CD4-positive, alpha-beta memory T cell (primary cell): ENCODE measurements around the gene TOB2. TPM values are rescaled to one million over a fixed set of nuclear protein-coding genes. Genes with fewer than 3 reads are reported as not detected.
"Not testable (repeated sequence)": the region's sequence is repeated elsewhere in the genome, so short reads cannot be mapped to it uniquely, and the experiment has no call there.

Experiments
- CTCF ChIA-PET: fragments of 350-600 bp; sonication (Branson Sonifier 250); formaldehyde crosslinking; loops from one replicate; lab custom pipeline; 2021; ENCODE audit warnings: inconsistent platforms; ENCODE audit not compliant: partially characterized antibody; lab: Charles Lee
- POLR2A ChIA-PET: fragments of 350-600 bp; sonication (Branson Sonifier 250); formaldehyde crosslinking; loops from one replicate; lab custom pipeline; 2021; ENCODE audit not compliant: partially characterized antibody; lab: Charles Lee
- DNase-seq, 5 donors: peaks; one replicate each; pipeline versions ENCODE4 v3.0.0 to v3.0.0-alpha.2; 2020 to 2022; ENCODE audit warnings: mixed read lengths in 1 of 5
- H3K27ac ChIP-seq: one replicate; pipeline ENCODE4 v1.7.0; 2013; ENCODE audit warnings: low read depth, low read length
- H3K27me3 ChIP-seq: 2 replicates; pipeline ENCODE4 v1.7.0; 2013; ENCODE audit warnings: mild to moderate bottlenecking, low read length, moderate library complexity; ENCODE audit not compliant: insufficient read depth
- H3K36me3 ChIP-seq: 2 replicates; pipeline ENCODE4 v1.7.0; 2013; ENCODE audit warnings: mild to moderate bottlenecking, low read length, moderate library complexity; ENCODE audit not compliant: insufficient read depth
- H3K4me1 ChIP-seq: 2 replicates; pipeline ENCODE4 v1.7.0; 2013; ENCODE audit warnings: mild to moderate bottlenecking, low read length, moderate library complexity; ENCODE audit not compliant: insufficient read depth
- H3K4me3 ChIP-seq, 2 donors: one replicate each; pipeline ENCODE4 v1.7.0; 2013; ENCODE audit warnings: low read length in 2 of 2, mild to moderate bottlenecking in 1 of 2
- H3K9me3 ChIP-seq, 2 donors: one replicate each; pipeline ENCODE4 v1.7.0; 2013; ENCODE audit warnings: low read length in 2 of 2, control low read depth in 1 of 2; ENCODE audit not compliant: control insufficient read depth in 1 of 2
- H3K27ac Mint-ChIP-seq, 7 donors: one replicate each; pipeline ENCODE4 v1.8.0; 2020 to 2021; ENCODE audit warnings: mixed read lengths in 7 of 7, mild to moderate bottlenecking in 6 of 7, inconsistent platforms in 3 of 7, moderate library complexity in 3 of 7
- H3K27me3 Mint-ChIP-seq, 2 donors: one replicate each; pipeline ENCODE4 v1.8.0; 2020 to 2021; ENCODE audit warnings: mixed read lengths in 2 of 2
- H3K36me3 Mint-ChIP-seq, 2 donors: one replicate each; pipeline ENCODE4 v1.8.0; 2020 to 2021; ENCODE audit warnings: mixed read lengths in 2 of 2, inconsistent platforms in 1 of 2, mild to moderate bottlenecking in 1 of 2
- H3K4me1 Mint-ChIP-seq, 4 donors: one replicate each; pipeline ENCODE4 v1.8.0; 2020 to 2021; ENCODE audit warnings: mixed read lengths in 4 of 4, mild to moderate bottlenecking in 1 of 4
- H3K4me3 Mint-ChIP-seq, 8 donors: one replicate each; pipeline ENCODE4 v1.8.0; 2020 to 2021; ENCODE audit warnings: mixed read lengths in 8 of 8, mild to moderate bottlenecking in 7 of 8, moderate library complexity in 6 of 8, inconsistent platforms in 3 of 8
- H3K9me3 Mint-ChIP-seq, 8 donors: one replicate each; pipeline ENCODE4 v1.8.0; 2020 to 2021; ENCODE audit warnings: mixed read lengths in 8 of 8, mild to moderate bottlenecking in 5 of 8, inconsistent platforms in 3 of 8, moderate library complexity in 1 of 8
- intact Hi-C: fragments of 100-400 bp; cut with micrococcal nuclease; formaldehyde crosslinking; loops from one replicate; pipeline ENCODE4 v1.15.1; 2023
- polyA plus RNA-seq, 2 donors: library from polyadenylated mRNA; unstranded; fragments of 300-500 nt; fragmentation: Illumina TruSeq; gene quantifications; one replicate each; pipeline ENCODE4 v1.2.3, GENCODE V29; 2021
- total RNA-seq, 2 experiments: library from RNA; stranded (reverse); gene quantifications; one replicate each; pipeline ENCODE4 v1.2.3, GENCODE V29; 2021

TOB2 gene
- total and polyA plus RNA-seq, 4 experiments from 2014 or later: 9.6 to 38.7 (median 32.0) TPM

DNA sequence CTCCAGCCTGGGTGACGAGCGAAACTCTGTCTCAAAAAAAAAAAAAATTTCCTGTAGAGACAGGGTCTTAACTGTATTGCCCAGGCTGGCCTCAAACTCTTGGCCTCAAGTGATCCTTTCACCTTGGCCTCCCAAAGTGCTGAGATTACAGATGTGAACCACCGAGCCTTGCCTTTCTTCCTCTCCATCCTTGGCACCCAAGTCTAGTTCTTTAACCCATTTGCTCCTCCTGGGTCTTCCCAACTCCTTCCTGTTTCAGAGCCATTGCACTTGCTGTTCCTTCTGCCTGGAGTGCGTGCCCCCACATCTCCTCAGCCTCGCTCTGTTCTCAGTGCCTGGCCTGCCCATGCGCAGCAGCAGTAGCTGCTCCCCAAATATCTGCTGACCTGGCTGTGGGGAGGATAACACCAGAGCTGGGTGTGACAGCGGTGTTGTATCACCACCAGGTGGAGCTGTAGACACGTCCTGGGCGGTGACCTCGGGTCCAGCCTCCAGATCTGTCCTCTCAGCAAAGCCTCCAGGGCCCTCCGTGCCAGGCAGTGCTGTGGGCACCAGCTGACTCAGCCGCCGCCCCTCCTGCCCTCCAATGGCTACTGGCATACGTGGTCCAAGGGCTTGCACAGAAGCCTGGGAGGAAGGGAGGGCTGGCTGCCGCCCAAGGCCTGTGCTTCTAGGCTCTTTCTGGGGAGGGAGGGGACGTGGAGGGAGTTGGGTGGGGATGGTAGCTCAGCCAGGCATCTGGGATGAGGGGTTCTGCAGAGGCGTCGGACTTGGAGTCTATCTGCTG is 42.9 kb downstream of the TOB2 start:
- DNase-seq: peak; percentile 81 to 84 (median 84)
- Mint-ChIP-seq H3K27ac (peak overlapping the region; percentile 7 to 89 (median 67)), H3K4me1 (peaks cover 3 to 7% (median 6%) of the 10 kb centered on the region in 4 donors), H3K27me3 (no peaks in the 10 kb centered on the region), H3K9me3 (no peaks in the 10 kb centered on the region), H3K36me3 (no peaks in the 10 kb centered on the region), H3K4me3 (no peak overlapping the region)
- Histone ChIP-seq H3K4me3 (no peak overlapping the region), H3K4me1 (peaks cover 12% of the 10 kb centered on the region), H3K9me3 (no peaks in the 10 kb centered on the region), H3K27me3 (no peaks in the 10 kb centered on the region), H3K36me3 (no peaks in the 10 kb centered on the region), H3K27ac (no peak overlapping the region)
- POLR2A ChIA-PET: interaction anchor here (0.8 to 2.3 kb wide), 11 partner anchors 22 to 185 kb away, joined by 3 to 34 read pairs (median 5); partner anchors contain the start of genes ACO2, PHF5A, TEF and TOB2
- intact Hi-C loops: loop anchor here (1.0 to 5.0 kb wide), 4 partner anchors 98 to 194 kb away; no protein-coding TSS in a partner anchor
- CTCF ChIA-PET: interaction anchor here (0.6 to 7.6 kb wide), 39 partner anchors 12 to 481 kb away, joined by 3 to 136 read pairs (median 5); partner anchors contain the start of genes ACO2, PHF5A, POLR3H and TEF

DNA sequence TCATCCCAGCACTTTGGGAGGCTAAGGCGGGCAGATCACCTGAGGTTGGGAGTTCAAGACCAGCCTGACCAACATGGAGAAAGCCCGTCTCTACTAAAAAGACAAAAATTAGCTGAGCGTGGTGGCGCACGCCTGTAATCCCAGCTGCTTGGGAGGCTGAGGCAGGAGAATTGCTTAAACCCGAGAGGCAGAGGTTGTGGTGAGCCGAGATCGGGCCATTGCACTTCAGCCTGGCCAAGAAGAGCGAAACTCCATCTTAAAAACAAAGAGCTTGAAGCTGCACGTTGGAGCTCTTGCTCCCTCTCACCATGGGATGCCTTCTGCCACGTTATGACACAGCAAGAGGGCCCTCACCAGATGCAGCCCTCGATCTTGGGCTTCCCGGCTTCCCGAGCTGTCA is 43.8 kb downstream of the TOB2 start:
- H3K4me3 ChIP-seq, H3K36me3 Mint-ChIP-seq, H3K9me3 Mint-ChIP-seq, H3K27me3 ChIP-seq, H3K4me1 Mint-ChIP-seq, H3K4me3 Mint-ChIP-seq, H3K9me3 ChIP-seq, H3K36me3 ChIP-seq, H3K27me3 Mint-ChIP-seq, H3K27ac ChIP-seq, DNase-seq: not testable (repeated sequence)
- ChIA-PET POLR2A (interaction anchor here (1.3 to 2.2 kb wide), 2 partner anchors 21 to 43 kb away, joined by 5 to 19 read pairs; partner anchors contain the start of genes TEF and TOB2), CTCF (interaction anchor here (1.0 to 7.6 kb wide), 24 partner anchors 11 to 480 kb away, joined by 3 to 136 read pairs (median 9); partner anchors contain the start of genes ACO2 and PHF5A)
- peaks cover 12% of the 10 kb centered on the region for H3K4me1 ChIP-seq
- peak overlapping the region in 2 of 7 donors; percentile 53 to 54 for H3K27ac Mint-ChIP-seq
- intact Hi-C loops: loop anchor here (1.0 to 5.0 kb wide), 2 partner anchors 123 to 194 kb away; no protein-coding TSS in a partner anchor

DNA sequence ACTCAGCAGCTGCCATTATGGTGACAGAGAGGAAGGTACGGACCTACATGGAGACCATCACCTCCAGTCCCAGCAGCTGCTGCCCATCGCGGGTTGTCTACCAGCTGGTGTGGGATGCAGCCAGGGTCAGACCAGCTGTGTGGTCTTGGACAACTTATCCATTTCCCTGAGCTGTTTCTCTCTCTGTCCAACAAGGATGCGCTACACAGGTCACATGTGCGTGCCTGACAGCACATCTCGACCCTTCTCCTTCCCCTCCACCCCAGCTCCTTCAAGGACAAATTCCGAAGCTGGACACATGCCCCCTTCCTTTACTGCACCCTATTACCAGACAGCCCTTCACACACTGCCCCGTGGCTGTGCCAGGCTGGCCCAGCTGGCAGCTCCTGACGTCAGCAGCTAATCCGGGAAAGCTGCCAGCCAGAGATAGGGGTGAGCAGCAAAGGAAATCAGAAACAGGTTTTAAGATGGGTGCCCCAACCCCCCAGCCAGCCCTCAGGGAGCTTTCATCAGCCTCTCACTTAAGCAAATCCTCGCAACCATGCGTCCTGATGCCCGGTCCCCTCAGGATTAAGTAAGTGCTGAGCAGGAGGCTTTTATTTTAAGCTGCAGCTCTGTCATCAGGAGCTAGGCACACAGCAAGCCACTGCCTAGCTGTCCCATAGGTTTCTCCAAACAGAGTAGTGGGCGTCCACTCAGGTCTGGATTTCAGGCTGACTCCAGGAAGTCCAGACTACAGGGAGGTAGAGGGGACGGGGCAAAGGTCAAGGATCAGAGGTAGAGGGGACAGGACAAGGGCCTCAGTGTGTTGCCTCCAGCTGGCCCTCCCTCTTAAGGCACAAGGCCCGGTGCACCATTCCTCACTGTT is 44.6 kb downstream of the TOB2 start:
- ChIA-PET CTCF (interaction anchor here (1.1 to 7.6 kb wide), 17 partner anchors 10 to 195 kb away, joined by 3 to 136 read pairs (median 11); partner anchors contain the start of genes ACO2 and PHF5A), POLR2A (no interaction called here)
- intact Hi-C loops: loop anchor here (5.0 kb wide), 1 partner anchor 195 kb away; no protein-coding TSS in a partner anchor
- Mint-ChIP-seq H3K36me3 (peaks cover 4 to 9% of the 10 kb centered on the region in 2 donors), H3K4me1 (peaks cover 3 to 7% (median 6%) of the 10 kb centered on the region in 4 donors), H3K9me3 (no peaks in the 10 kb centered on the region), H3K27ac (peak overlapping the region in 1 of 7 donors; percentile 54), H3K4me3 (no peak overlapping the region), H3K27me3 (no peaks in the 10 kb centered on the region)
- no peaks in the 10 kb centered on the region for H3K9me3 ChIP-seq
- H3K27ac ChIP-seq: no peak overlapping the region
- peaks cover 12% of the 10 kb centered on the region for H3K4me1 ChIP-seq
- no peaks in the 10 kb centered on the region for H3K27me3 ChIP-seq
- DNase-seq: no peak
- H3K36me3 ChIP-seq: peaks cover 3% of the 10 kb centered on the region
- no peak overlapping the region for H3K4me3 ChIP-seq

DNA sequence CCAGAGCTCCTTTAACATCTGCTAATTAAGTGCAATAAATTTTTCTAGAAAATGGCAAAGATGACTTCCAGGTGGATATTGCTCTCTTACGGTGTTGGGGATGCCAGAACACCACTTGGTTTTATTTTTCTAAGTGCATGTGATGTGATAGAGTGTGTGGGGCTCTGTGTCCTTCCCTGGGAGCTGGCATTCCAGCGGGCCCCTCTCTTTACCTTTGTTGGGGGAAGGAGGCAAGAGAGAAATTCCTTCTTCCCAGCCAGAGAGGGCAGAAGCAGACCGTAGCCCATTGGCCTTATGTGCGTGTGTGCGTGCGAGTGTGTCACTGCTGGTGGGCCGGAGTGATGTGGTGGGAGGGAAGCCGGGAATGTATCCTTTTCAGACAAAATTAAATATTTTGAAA is 47.7 kb downstream of the TOB2 start:
- ChIA-PET CTCF (interaction anchor here (0.9 to 1.4 kb wide), 2 partner anchors 116 to 119 kb away, joined by 3 to 4 read pairs; no protein-coding TSS in a partner anchor), POLR2A (interaction anchor here (0.7 to 1.2 kb wide), 3 partner anchors 10 to 97 kb away, joined by 3 to 5 read pairs (median 3); partner anchors contain the start of genes TEF and ZC3H7B)
- H3K36me3 Mint-ChIP-seq: peaks cover 15 to 35% of the 10 kb centered on the region in 2 donors
- H3K27ac Mint-ChIP-seq: no peak overlapping the region
- no peak for DNase-seq
- intact Hi-C loops: no loop called here
- Histone ChIP-seq H3K36me3 (peaks cover 31% of the 10 kb centered on the region), H3K4me1 (peaks cover 5% of the 10 kb centered on the region), H3K27me3 (no peaks in the 10 kb centered on the region), H3K27ac (no peak overlapping the region), H3K4me3 (no peak overlapping the region), H3K9me3 (no peaks in the 10 kb centered on the region)
- H3K27me3 Mint-ChIP-seq: no peaks in the 10 kb centered on the region
- H3K9me3 Mint-ChIP-seq: no peaks in the 10 kb centered on the region
- H3K4me1 Mint-ChIP-seq: peaks cover 3 to 5% (median 5%) of the 10 kb centered on the region in 4 donors
- H3K4me3 Mint-ChIP-seq: no peak overlapping the region

DNA sequence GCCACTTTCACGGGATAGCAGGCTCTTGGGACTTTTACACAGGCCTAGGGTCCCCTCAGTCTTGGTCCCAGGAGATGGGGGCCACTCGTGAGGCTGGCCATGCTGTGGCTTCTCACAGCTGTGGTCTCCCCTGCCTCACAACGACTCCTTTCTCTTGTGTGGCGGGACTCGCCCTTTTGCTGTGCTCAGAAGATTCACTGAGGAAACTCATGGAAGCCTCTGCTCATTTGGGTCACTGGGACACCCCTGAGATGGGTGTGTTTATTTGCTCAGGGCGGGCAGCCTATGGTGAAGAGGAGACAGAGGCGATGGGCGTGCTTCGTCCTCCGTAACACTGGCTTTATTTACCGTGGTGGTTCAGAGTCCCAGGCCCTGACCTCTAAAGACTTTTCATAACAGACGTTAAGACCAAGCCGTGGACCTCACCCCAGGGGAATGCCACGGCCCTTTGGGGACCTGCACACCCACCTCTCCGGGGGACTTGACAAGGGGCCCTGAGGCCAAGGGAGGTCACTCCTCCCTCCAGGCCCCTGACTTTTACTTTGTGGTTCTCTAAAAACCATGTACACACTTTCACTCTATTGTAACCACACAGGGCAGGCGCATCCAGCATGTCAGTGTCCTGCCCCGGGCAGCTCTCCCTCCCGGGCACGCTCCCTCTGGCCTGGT is 49.3 kb downstream of the TOB2 start:
- H3K4me3 ChIP-seq: no peak overlapping the region
- peaks cover 15 to 37% of the 10 kb centered on the region in 2 donors for H3K36me3 Mint-ChIP-seq
- no peaks in the 10 kb centered on the region for H3K9me3 ChIP-seq
- peak overlapping the region in 2 of 7 donors; percentile 27 to 64 for H3K27ac Mint-ChIP-seq
- DNase-seq: no peak
- H3K36me3 ChIP-seq: peaks cover 32% of the 10 kb centered on the region
- no peaks in the 10 kb centered on the region for H3K4me1 ChIP-seq
- no peaks in the 10 kb centered on the region for H3K9me3 Mint-ChIP-seq
- ChIA-PET CTCF (interaction anchor here (1.5 kb wide), 1 partner anchor 121 kb away, joined by 4 read pairs; no protein-coding TSS in a partner anchor), POLR2A (interaction anchor here (0.5 to 1.2 kb wide), 2 partner anchors 16 to 155 kb away, joined by 4 to 5 read pairs; partner anchors contain the start of gene TEF)
- no peaks in the 10 kb centered on the region for H3K4me1 Mint-ChIP-seq
- no peaks in the 10 kb centered on the region for H3K27me3 Mint-ChIP-seq
- no peak overlapping the region for H3K27ac ChIP-seq
- intact Hi-C loops: no loop called here
- no peaks in the 10 kb centered on the region for H3K27me3 ChIP-seq
- H3K4me3 Mint-ChIP-seq: no peak overlapping the region

DNA sequence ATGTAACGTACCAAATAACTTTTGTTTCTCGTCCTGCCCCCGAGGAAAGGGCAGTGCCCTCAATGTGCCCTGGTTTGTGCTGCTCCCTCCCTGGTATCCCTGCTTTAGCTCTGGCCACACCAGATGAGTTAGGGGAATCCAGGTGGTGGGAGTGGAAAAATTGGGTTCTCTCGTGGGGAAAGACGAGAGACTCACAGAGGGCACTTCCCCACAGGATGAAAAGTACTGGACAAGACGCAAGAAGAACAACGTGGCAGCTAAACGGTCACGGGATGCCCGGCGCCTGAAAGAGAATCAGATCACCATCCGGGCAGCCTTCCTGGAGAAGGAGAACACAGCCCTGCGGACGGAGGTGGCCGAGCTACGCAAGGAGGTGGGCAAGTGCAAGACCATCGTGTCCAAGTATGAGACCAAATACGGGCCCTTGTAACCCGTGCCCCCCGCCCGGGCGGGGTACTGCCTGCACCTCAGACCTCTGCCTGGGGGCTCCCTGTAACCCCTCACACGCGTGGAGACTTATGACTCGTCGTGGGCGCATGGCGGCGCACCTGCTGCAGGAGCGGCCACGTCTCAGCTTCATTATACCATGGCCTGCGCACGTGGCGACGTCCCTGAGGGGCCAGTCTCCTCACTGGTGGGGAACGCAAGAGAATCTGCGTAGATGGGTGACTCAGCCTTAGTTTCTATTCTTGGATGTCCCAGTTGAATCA is 50.9 kb downstream of the TOB2 start:
- H3K9me3 Mint-ChIP-seq: no peaks in the 10 kb centered on the region
- no peak overlapping the region for H3K4me3 Mint-ChIP-seq
- DNase-seq: no peak
- H3K27ac ChIP-seq: no peak overlapping the region
- ChIA-PET CTCF (no interaction called here), POLR2A (no interaction called here)
- no peak overlapping the region for H3K27ac Mint-ChIP-seq
- H3K4me3 ChIP-seq: no peak overlapping the region
- peaks cover 0 to 3% (median under 1%) of the 10 kb centered on the region in 4 donors for H3K4me1 Mint-ChIP-seq
- H3K9me3 ChIP-seq: no peaks in the 10 kb centered on the region
- no peaks in the 10 kb centered on the region for H3K27me3 ChIP-seq
- no peaks in the 10 kb centered on the region for H3K27me3 Mint-ChIP-seq
- intact Hi-C loops: no loop called here
- H3K36me3 ChIP-seq: peaks cover 36% of the 10 kb centered on the region
- H3K36me3 Mint-ChIP-seq: peaks cover 19 to 44% of the 10 kb centered on the region in 2 donors
- no peaks in the 10 kb centered on the region for H3K4me1 ChIP-seq
